Common myeloid progenitor, CD34-positive (primary cell): Measurements from ENCODE around the gene CRAMP1.

Experiments used
- CTCF ChIA-PET: fragments of 350-600 bp; sonication (Branson Sonifier 250); formaldehyde crosslinking; loops from one replicate; lab custom pipeline; 2021; ENCODE audit warnings: antibody characterized with exemption; lab: Charles Lee
- POLR2A ChIA-PET: fragments of 350-600 bp; sonication (Branson Sonifier 250); formaldehyde crosslinking; loops from one replicate; lab custom pipeline; 2021; ENCODE audit warnings: antibody characterized with exemption; lab: Charles Lee
- DNase-seq, 3 donors: peaks; one replicate each; pipeline versions ENCODE4 v3.0.0 to v3.0.0-alpha.2; 2013
- H3K27ac ChIP-seq, 2 experiments: 1 replicate in 1 of 2; 2 replicates in 1 of 2; pipeline ENCODE4 v1.7.0; 2013; ENCODE audit warnings: inconsistent platforms in 2 of 2, low read length in 2 of 2, mild to moderate bottlenecking in 2 of 2, low read depth in 1 of 2, moderate library complexity in 1 of 2; ENCODE audit not compliant: severe bottlenecking in 2 of 2, insufficient read depth in 1 of 2, poor library complexity in 1 of 2
- H3K27me3 ChIP-seq, 5 experiments: replicated peaks in 2 of 5; 1 replicate in 3 of 5; 2 replicates in 2 of 5; pipeline versions ENCODE4 v1.6.1 to v1.7.0; 2013; ENCODE audit warnings: low read length in 4 of 5, mild to moderate bottlenecking in 2 of 5, moderate library complexity in 2 of 5, inconsistent platforms in 1 of 5; ENCODE audit not compliant: insufficient read depth in 5 of 5, control insufficient read depth in 4 of 5
- H3K36me3 ChIP-seq, 4 experiments: 1 replicate in 2 of 4; 2 replicates in 2 of 4; pipeline versions ENCODE4 v1.6.1 to v1.7.0; 2013; ENCODE audit warnings: low read length in 3 of 4, control low read depth in 1 of 4, mild to moderate bottlenecking in 1 of 4; ENCODE audit not compliant: control insufficient read depth in 4 of 4, insufficient read depth in 4 of 4
- H3K4me1 ChIP-seq, 4 experiments: 1 replicate in 3 of 4; 2 replicates in 1 of 4; pipeline versions ENCODE4 v1.6.1 to v1.7.1; 2013; ENCODE audit warnings: low read length in 3 of 4, mild to moderate bottlenecking in 3 of 4, control low read depth in 1 of 4, inconsistent platforms in 1 of 4, moderate library complexity in 1 of 4; ENCODE audit not compliant: control insufficient read depth in 4 of 4, insufficient read depth in 4 of 4; ENCODE audit errors: control extremely low read depth in 1 of 4
- H3K4me3 ChIP-seq, 7 experiments: 1 replicate in 4 of 7; 2 replicates in 3 of 7; pipeline versions ENCODE4 v1.5.1 to v1.7.0; 2013; ENCODE audit warnings: mild to moderate bottlenecking in 7 of 7, low read length in 6 of 7, moderate library complexity in 6 of 7, inconsistent platforms in 2 of 7, low read depth in 2 of 7, control low read depth in 1 of 7; ENCODE audit not compliant: insufficient read depth in 4 of 7, control insufficient read depth in 1 of 7; ENCODE audit errors: extremely low read depth in 1 of 7
- H3K9me3 ChIP-seq, 5 experiments: 1 replicate in 4 of 5; 2 replicates in 1 of 5; pipeline versions ENCODE4 v1.6.1 to v1.7.1; 2013; ENCODE audit warnings: low read length in 4 of 5, mild to moderate bottlenecking in 2 of 5, inconsistent platforms in 1 of 5, low read depth in 1 of 5, moderate library complexity in 1 of 5; ENCODE audit not compliant: control insufficient read depth in 4 of 5, insufficient read depth in 2 of 5; ENCODE audit errors: control extremely low read depth in 1 of 5
- WGBS: methylation state at CpG from one replicate; pipeline ENCODE4 v1.1.5; 2013; ENCODE audit not compliant: insufficient coverage; 5-methylcytosine and 5-hydroxymethylcytosine counted together

Gene CRAMP1

GRCh38 chr16:1639282-1639681 lies 27.1 kb downstream of the CRAMP1 start:
- H3K36me3 ChIP-seq: peaks cover 2 to 92% (median 78%) of the 10 kb centered on the region in 4 experiments
- H3K27ac ChIP-seq: no peak overlapping the region
- DNase-seq: no peak
- POLR2A ChIA-PET: interaction anchor here (0.6 kb wide), 1 partner anchor 213 kb away, joined by 4 read pairs; no protein-coding TSS in a partner anchor
- no peak overlapping the region for H3K4me3 ChIP-seq
- H3K27me3 ChIP-seq: no peaks in the 10 kb centered on the region
- WGBS: 100% methylated on average over 2 of the region's 2 CpGs
- peaks cover 0 to 9% (median 2%) of the 10 kb centered on the region in 4 experiments for H3K4me1 ChIP-seq
- CTCF ChIA-PET: no interaction called here
- H3K9me3 ChIP-seq: no peaks in the 10 kb centered on the region

DNA sequence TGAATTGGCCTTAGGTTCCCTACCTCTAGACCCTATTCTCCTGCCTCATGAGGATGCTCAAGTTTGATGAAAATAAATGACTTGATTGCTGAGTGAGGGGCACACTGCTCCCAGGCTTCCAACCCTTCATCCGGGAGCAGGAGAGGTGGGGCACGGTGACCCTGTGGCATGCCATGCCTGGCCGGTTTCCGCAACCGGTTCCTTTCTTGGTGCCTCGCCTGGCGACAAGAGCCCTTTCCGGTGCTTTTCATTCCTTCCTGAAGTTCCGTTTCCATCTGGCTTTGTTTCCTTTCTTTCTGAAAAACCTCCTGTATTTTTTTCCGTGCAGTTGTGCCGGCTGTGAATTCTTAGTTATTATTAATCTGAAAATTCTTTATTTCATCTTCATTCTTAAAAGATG lies 27.7 kb downstream of the CRAMP1 start:
- H3K36me3 ChIP-seq: peaks cover 3 to 90% (median 77%) of the 10 kb centered on the region in 4 experiments
- H3K27ac ChIP-seq: no peak overlapping the region
- WGBS: 98% methylated on average over 8 of the region's 11 CpGs
- no peaks in the 10 kb centered on the region for H3K27me3 ChIP-seq
- ChIA-PET CTCF (interaction anchor here (1.3 kb wide), 1 partner anchor 63 kb away, joined by 3 read pairs; no protein-coding TSS in a partner anchor), POLR2A (interaction anchor here (0.6 kb wide), 1 partner anchor 212 kb away, joined by 4 read pairs; no protein-coding TSS in a partner anchor)
- no peak for DNase-seq
- no peaks in the 10 kb centered on the region for H3K9me3 ChIP-seq
- no peak overlapping the region for H3K4me3 ChIP-seq
- H3K4me1 ChIP-seq: peaks cover 0 to 15% (median 5%) of the 10 kb centered on the region in 4 experiments

GRCh38 chr16:1640261-1640941 lies 28.2 kb downstream of the CRAMP1 start:
- CTCF ChIA-PET: interaction anchor here (0.6 to 1.4 kb wide), 4 partner anchors 63 to 143 kb away, joined by 3 to 4 read pairs (median 3); partner anchors contain the start of gene MAPK8IP3

DNA sequence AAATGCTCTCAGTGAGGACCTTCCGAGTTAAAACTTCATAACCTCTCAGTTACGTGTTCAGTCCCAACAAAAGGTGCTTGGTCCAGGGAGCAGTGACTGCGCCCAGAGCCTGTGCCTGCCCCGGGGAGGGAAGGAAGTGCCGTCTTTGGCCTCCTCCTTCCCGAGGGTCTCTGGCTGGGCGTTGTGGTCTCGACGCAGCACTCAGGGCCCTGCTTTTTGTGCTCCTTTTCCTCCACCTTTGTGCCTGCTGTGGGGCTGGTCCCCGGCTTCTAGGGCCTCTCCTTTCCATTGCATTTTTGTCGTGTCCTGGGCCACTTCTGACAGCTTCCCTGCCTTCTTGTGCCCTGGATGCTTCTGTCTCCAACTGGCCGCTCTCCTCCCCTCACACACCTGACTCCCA lies 29.1 kb downstream of the CRAMP1 start:
- 94% methylated on average over 12 of the region's 12 CpGs for WGBS
- Histone ChIP-seq H3K4me1 (peaks cover 2 to 29% (median 16%) of the 10 kb centered on the region in 4 experiments), H3K9me3 (no peaks in the 10 kb centered on the region), H3K4me3 (no peak overlapping the region), H3K36me3 (peaks cover 3 to 87% (median 68%) of the 10 kb centered on the region in 4 experiments), H3K27ac (no peak overlapping the region), H3K27me3 (no peaks in the 10 kb centered on the region)
- no peak for DNase-seq
- ChIA-PET CTCF (interaction anchor here (0.6 to 1.4 kb wide), 4 partner anchors 62 to 142 kb away, joined by 3 to 4 read pairs (median 3); partner anchors contain the start of gene MAPK8IP3), POLR2A (no interaction called here)

More at GRCh38 chr16:1640261-1640941, 28.2 kb downstream of the CRAMP1 start:
- H3K9me3 ChIP-seq: no peaks in the 10 kb centered on the region
- no peak overlapping the region for H3K4me3 ChIP-seq
- 86% methylated on average over 19 of the region's 20 CpGs for WGBS
- no peaks in the 10 kb centered on the region for H3K27me3 ChIP-seq
- H3K36me3 ChIP-seq: peaks cover 3 to 87% (median 72%) of the 10 kb centered on the region in 4 experiments
- POLR2A ChIA-PET: no interaction called here
- peaks cover 0 to 20% (median 7%) of the 10 kb centered on the region in 4 experiments for H3K4me1 ChIP-seq
- no peak for DNase-seq
- H3K27ac ChIP-seq: peak overlapping the region in 1 of 2 experiments; percentile 16

- no peak overlapping the region for H3K4me3 ChIP-seq
- DNase-seq: no peak
- WGBS: 93% methylated on average over 5 of the region's 5 CpGs
- no peak overlapping the region for H3K27ac ChIP-seq
- H3K36me3 ChIP-seq: peaks cover 3 to 88% (median 65%) of the 10 kb centered on the region in 4 experiments
- no peaks in the 10 kb centered on the region for H3K27me3 ChIP-seq
- POLR2A ChIA-PET: no interaction called here
- H3K4me1 ChIP-seq: peaks cover 10 to 36% (median 25%) of the 10 kb centered on the region in 4 experiments
- H3K9me3 ChIP-seq: no peaks in the 10 kb centered on the region
- CTCF ChIA-PET: interaction anchor here (0.6 kb wide), 1 partner anchor 266 kb away, joined by 3 read pairs; no protein-coding TSS in a partner anchor
Observed at GRCh38 chr16:1642148-1642547, 30.0 kb downstream of the CRAMP1 start.

DNA sequence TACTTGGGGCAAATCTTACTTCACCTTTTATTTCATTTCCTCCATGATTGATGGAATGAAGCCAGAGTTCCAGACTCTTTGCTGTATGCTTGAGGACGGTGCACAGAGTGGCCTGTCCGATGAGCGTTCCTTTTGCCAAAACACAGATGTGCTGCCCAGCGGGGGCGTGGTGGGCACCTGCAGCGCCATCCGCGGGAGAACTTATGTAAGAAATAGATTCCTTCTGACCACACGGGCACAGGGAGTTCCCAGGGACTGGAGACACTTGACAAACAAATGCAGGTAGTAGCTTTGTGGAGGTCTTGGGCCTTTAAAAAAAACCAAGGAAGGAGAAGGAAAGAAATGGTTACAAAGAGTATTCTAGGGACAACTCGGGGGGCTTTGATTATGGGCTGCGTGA lies 30.6 kb downstream of the CRAMP1 start:
- WGBS: 96% methylated on average over 11 of the region's 11 CpGs
- Histone ChIP-seq H3K27ac (no peak overlapping the region), H3K36me3 (peaks cover 3 to 82% (median 60%) of the 10 kb centered on the region in 4 experiments)

More for the DNA sequence above, 30.6 kb downstream of the CRAMP1 start:
- Histone ChIP-seq H3K27me3 (no peaks in the 10 kb centered on the region), H3K4me3 (no peak overlapping the region), H3K4me1 (peaks cover 10 to 42% (median 30%) of the 10 kb centered on the region in 4 experiments), H3K9me3 (no peaks in the 10 kb centered on the region)
- CTCF ChIA-PET: interaction anchor here (0.6 kb wide), 1 partner anchor 266 kb away, joined by 3 read pairs; no protein-coding TSS in a partner anchor
- DNase-seq: no peak
- POLR2A ChIA-PET: interaction anchor here (0.6 kb wide), 1 partner anchor 21 kb away, joined by 3 read pairs; no protein-coding TSS in a partner anchor
